Activated naive CD8-positive, alpha-beta T cell treated with anti-CD3 and anti-CD28 coated beads, Interleukin-2, amount 50 U/mL, for 24 hours (primary cell): ENCODE data around the gene KRT32.
"Not testable (repeated sequence)": the region's sequence is repeated elsewhere in the genome, so short reads cannot be mapped to it uniquely, and the experiment has no call there.

ENCODE experiments used
- ATAC-seq: fragments of 150-1000 bp; cut with Tn5 transposase; one replicate; pipeline ENCODE4 v1.10.0; 2021
- DNase-seq: peaks from one replicate; pipeline ENCODE4 v3.0.0; 2021
- H3K27ac Mint-ChIP-seq: one replicate; pipeline ENCODE4 v1.8.0; 2021; ENCODE audit warnings: mild to moderate bottlenecking, mixed read lengths
- H3K27me3 Mint-ChIP-seq: one replicate; pipeline ENCODE4 v1.8.0; 2021; ENCODE audit warnings: mixed read lengths
- H3K36me3 Mint-ChIP-seq: one replicate; pipeline ENCODE4 v1.8.0; 2021; ENCODE audit warnings: low read depth, mixed read lengths
- H3K4me1 Mint-ChIP-seq: one replicate; pipeline ENCODE4 v1.8.0; 2021; ENCODE audit warnings: mixed read lengths
- H3K4me3 Mint-ChIP-seq: one replicate; pipeline ENCODE4 v1.8.0; 2021; ENCODE audit warnings: mild to moderate bottlenecking, moderate library complexity, mixed read lengths
- H3K9me3 Mint-ChIP-seq: one replicate; pipeline ENCODE4 v1.8.0; 2021; ENCODE audit warnings: mixed read lengths

KRT32 gene

DNA sequence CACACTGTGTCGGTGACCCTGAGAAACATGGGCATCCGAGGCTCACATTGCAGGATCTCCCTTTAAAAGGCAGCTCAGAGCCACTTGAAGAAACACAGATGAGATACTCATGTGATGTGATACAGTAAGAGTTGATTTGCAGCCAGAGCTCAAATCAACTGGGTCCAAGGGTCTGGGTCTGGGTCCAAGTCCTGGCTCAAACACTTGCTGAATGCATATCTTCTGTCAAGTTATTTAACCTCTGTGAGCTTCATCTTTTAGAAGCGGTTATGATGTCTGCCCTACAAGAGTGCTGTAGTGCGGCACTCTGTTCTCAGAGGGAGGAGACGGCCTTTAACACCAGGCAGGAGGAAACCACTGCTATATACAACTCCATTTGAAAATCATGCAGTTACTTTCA, 32.8 kb downstream of the KRT32 start:
- H3K27me3 Mint-ChIP-seq, result no peaks in the 10 kb centered on the region
- no peak for DNase-seq
- H3K27ac Mint-ChIP-seq, result no peak overlapping the region

DNA sequence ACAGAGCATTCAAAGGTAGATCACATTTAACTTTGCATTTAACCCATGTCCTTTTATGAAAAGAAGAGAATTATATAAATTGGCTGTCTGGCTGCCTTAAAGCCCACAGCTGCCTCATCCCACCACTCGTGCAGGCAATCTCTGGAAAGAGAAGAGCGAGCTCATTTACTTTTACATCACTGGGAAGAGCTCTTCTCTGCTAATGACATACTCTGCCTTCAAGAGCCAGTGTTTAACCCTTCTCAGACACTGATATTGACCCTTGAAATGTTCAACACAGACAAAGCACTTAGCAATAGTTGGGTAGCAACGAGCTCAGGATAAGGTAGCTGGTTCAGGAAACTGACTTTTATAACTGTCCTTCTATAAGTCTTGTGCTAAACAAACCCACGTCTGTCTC, 33.2 kb downstream of the KRT32 start:
- ATAC-seq, result no peak
- H3K9me3 Mint-ChIP-seq, result no peaks in the 10 kb centered on the region
- H3K4me1 Mint-ChIP-seq, result no peaks in the 10 kb centered on the region
- H3K27ac Mint-ChIP-seq, result no peak overlapping the region
- no peak overlapping the region for H3K4me3 Mint-ChIP-seq
- no peaks in the 10 kb centered on the region for H3K27me3 Mint-ChIP-seq
- no peaks in the 10 kb centered on the region for H3K36me3 Mint-ChIP-seq
- no peak for DNase-seq

More for the DNA sequence above, 32.8 kb downstream of the KRT32 start:
- Mint-ChIP-seq H3K9me3 (no peaks in the 10 kb centered on the region), H3K4me3 (no peak overlapping the region), H3K4me1 (no peaks in the 10 kb centered on the region), H3K36me3 (no peaks in the 10 kb centered on the region)
- no peak for ATAC-seq

GRCh38 chr17:41433586-41433985, 33.6 kb downstream of the KRT32 start:
- H3K27ac Mint-ChIP-seq, result no peak overlapping the region
- no peak overlapping the region for H3K4me3 Mint-ChIP-seq
- no peak for DNase-seq
- ATAC-seq, result no peak
- no peaks in the 10 kb centered on the region for H3K9me3 Mint-ChIP-seq
- H3K36me3 Mint-ChIP-seq, result no peaks in the 10 kb centered on the region
- no peaks in the 10 kb centered on the region for H3K4me1 Mint-ChIP-seq
- H3K27me3 Mint-ChIP-seq, result no peaks in the 10 kb centered on the region

DNA sequence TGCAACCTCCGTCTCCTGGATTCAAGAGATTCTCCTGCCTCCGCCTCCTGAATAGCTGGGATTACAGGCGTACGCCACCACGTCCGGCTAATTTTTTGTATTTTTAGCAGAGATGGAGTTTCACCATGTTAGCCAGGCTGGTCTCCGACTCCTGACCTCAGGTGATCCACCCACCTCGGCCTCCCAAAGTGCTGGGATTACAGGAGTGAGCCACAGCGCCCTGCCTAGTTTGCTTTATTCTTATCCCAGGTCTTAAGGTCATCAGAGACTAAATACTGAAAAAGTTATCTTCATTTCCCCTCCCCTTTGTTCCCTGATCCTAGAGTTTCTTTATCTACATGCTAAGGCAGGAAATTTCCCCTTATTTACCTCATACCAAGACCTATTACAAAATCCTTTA, 36.8 kb downstream of the KRT32 start:
- not testable (repeated sequence) for ATAC-seq, H3K4me1 Mint-ChIP-seq, H3K9me3 Mint-ChIP-seq, H3K36me3 Mint-ChIP-seq, H3K27me3 Mint-ChIP-seq, DNase-seq, H3K4me3 Mint-ChIP-seq, H3K27ac Mint-ChIP-seq

DNA sequence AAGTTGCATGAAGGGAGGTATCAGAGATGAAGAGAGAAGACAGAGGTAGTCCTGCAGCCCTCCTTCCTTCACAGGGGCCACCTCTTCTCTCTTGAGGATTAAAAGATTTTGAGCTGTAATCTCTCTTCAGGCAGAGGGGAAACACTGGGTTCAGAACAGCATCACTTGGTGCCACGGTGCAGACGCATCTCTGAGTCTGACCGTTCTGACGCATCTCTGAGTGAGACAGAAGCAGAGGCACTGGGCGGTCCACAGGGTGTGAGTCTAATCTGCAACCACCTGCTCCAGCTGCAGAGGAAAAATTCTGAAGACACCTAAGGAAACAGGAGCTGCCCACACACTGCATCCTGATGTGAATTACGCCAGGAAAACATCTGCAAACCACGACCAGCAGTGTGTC, 37.5 kb downstream of the KRT32 start:
- H3K4me1 Mint-ChIP-seq, result no peaks in the 10 kb centered on the region
- no peaks in the 10 kb centered on the region for H3K27me3 Mint-ChIP-seq
- no peak overlapping the region for H3K4me3 Mint-ChIP-seq
- no peak for ATAC-seq
- no peaks in the 10 kb centered on the region for H3K36me3 Mint-ChIP-seq
- H3K27ac Mint-ChIP-seq, result no peak overlapping the region
- H3K9me3 Mint-ChIP-seq, result no peaks in the 10 kb centered on the region
- no peak for DNase-seq

DNA sequence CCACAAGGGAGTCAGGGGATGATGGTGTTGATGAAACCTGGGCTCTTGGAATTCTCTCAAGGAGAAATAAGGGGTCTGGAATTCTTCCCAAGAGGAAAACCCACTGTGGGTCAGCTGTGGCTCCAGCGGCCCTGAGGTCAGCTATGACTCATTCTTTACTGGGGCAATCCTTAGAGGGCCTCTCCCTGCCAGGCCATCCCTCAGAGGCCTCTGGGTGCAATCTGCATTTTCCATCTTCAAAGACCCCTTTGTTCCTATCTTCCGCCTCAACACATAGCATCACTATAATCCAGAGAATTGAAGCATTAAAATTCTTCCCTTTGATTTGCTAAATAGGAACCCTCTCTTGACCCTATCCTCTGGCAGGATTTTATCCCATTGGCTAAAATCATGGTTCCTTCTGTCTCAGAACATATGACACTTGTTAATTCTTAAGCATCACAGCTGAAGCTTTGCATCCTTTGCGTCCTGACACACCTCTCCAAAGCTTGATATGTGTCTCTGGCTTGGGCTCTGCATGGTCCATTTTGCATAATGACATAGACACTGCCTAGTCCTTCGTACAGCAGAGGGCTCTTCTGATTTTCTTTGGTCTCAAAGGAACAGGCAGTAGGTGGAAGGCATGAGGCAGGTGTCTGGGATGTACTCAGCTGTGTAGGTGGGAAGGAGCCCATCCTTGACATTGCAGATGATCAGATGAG, 38.4 kb downstream of the KRT32 start:
- H3K27me3 Mint-ChIP-seq, result no peaks in the 10 kb centered on the region
- no peak for ATAC-seq
- H3K9me3 Mint-ChIP-seq, result no peaks in the 10 kb centered on the region
- no peaks in the 10 kb centered on the region for H3K36me3 Mint-ChIP-seq
- no peak overlapping the region for H3K27ac Mint-ChIP-seq
- no peaks in the 10 kb centered on the region for H3K4me1 Mint-ChIP-seq
- DNase-seq, result no peak
- no peak overlapping the region for H3K4me3 Mint-ChIP-seq

GRCh38 chr17:41424111-41424635, 43.0 kb downstream of the KRT32 start, which contains the start of gene KRT37:
TSS of gene KRT37 (minus strand) at chr17:41424585. CDS start at chr17:41424523, 62 bp downstream.
- Mint-ChIP-seq H3K4me1 (no peaks in the 10 kb centered on the region), H3K27ac (no peak within 1 kb of the TSS), H3K4me3 (no peak within 1 kb of the TSS), H3K36me3 (no peaks in the 10 kb centered on the region), H3K27me3 (no peaks in the 10 kb centered on the region), H3K9me3 (no peaks in the 10 kb centered on the region)
- DNase-seq (no peak), ATAC-seq (no peak)

- DNase-seq, H3K9me3 Mint-ChIP-seq, H3K27me3 Mint-ChIP-seq, H3K4me3 Mint-ChIP-seq, H3K36me3 Mint-ChIP-seq, ATAC-seq, H3K4me1 Mint-ChIP-seq, H3K27ac Mint-ChIP-seq: not testable (repeated sequence)
Observed at GRCh38 chr17:41422586-41422985, 44.6 kb downstream of the KRT32 start.

DNA sequence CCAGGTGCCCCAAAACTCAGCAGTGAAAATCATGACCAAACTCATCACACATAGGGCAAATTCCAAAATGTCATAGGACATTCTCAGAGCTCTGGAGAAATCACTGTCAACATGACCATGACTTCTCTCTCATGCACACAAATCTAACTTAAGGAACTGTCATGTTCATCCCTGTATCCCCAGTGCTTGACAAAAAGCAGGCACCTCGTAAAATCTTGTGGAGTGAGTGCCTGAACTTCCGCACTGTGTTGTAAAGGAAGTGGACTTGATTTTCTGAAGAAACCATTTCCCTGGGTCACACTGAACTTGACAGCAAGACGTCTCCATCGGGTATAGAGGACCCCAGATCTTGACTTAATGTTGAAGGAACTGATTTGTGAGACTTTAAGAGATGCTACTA, 45.6 kb downstream of the KRT32 start:
- Mint-ChIP-seq H3K27me3 (no peaks in the 10 kb centered on the region), H3K27ac (no peak overlapping the region), H3K36me3 (no peaks in the 10 kb centered on the region), H3K4me1 (no peaks in the 10 kb centered on the region), H3K4me3 (no peak overlapping the region), H3K9me3 (no peaks in the 10 kb centered on the region)
- DNase-seq, result no peak
- no peak for ATAC-seq

DNA sequence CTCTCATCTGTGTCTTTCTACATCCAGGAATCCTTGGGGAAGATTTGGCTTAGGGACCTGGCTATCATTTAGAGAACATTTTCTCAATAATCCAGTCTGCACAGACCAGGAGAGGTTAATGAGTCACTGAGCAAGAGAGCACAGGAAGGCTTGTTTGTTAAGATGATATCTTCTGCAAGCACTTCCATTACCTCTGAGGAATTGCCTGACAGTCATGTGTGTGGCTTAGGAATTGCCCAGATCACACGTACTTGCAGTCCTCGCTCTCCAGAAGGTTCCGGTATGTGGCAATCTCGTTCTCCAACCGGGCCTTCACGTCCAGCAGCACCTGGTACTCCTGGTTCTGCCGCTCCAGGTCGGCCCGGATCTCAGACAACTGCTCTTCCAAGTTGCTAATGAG, 46.1 kb downstream of the KRT32 start:
- Mint-ChIP-seq H3K27ac (no peak overlapping the region), H3K4me3 (no peak overlapping the region), H3K27me3 (no peaks in the 10 kb centered on the region)

DNA sequence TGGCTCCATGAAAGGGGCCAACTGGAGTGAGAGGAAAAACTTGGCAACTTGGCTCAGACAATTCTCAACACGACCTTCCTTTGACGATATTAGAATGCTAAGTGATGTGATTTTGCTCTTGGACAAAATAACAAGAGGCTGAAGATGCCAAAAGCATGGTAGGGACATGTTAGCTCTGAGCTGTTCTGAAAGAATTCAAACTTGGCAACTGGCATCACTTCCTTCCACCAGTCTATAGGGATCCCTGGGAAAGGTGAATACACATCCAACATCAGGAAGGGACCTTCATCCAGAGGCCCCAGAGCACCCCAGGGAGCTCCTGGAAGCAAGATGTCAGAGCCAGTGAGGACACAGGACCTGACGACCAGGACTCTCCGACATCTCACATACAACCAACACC, 47.1 kb downstream of the KRT32 start:
- no peaks in the 10 kb centered on the region for H3K27me3 Mint-ChIP-seq
- H3K36me3 Mint-ChIP-seq, result no peaks in the 10 kb centered on the region
- H3K4me3 Mint-ChIP-seq, result no peak overlapping the region
- H3K27ac Mint-ChIP-seq, result no peak overlapping the region
- H3K4me1 Mint-ChIP-seq, result no peaks in the 10 kb centered on the region
- ATAC-seq (no peak), DNase-seq (no peak)
- no peaks in the 10 kb centered on the region for H3K9me3 Mint-ChIP-seq

More for the DNA sequence above, 46.1 kb downstream of the KRT32 start:
- DNase-seq, result no peak
- Mint-ChIP-seq H3K9me3 (no peaks in the 10 kb centered on the region), H3K4me1 (no peaks in the 10 kb centered on the region), H3K36me3 (no peaks in the 10 kb centered on the region)
- no peak for ATAC-seq

DNA sequence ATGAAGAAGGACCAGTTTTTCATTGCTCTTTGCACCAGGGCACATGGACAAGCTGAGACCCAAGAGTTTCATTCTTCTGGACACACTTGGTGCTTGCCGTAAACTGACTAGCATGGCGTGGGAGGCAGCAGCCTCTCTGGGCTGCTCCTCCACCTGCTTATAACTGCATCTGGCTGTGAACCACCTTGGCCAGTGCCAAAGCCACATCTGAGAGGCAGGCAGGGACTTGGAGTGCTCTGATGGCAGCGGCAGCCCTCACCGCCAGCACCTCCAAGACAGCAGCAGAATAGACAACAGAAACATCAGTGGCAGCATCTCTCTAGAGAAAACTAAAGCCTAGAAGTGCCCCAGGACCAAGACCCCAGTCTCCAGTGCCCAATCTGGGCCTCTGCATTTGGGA, 47.5 kb downstream of the KRT32 start:
- Mint-ChIP-seq H3K27me3 (no peaks in the 10 kb centered on the region), H3K27ac (no peak overlapping the region), H3K9me3 (no peaks in the 10 kb centered on the region), H3K4me1 (no peaks in the 10 kb centered on the region), H3K36me3 (no peaks in the 10 kb centered on the region), H3K4me3 (no peak overlapping the region)
- DNase-seq, result no peak
- no peak for ATAC-seq

DNA sequence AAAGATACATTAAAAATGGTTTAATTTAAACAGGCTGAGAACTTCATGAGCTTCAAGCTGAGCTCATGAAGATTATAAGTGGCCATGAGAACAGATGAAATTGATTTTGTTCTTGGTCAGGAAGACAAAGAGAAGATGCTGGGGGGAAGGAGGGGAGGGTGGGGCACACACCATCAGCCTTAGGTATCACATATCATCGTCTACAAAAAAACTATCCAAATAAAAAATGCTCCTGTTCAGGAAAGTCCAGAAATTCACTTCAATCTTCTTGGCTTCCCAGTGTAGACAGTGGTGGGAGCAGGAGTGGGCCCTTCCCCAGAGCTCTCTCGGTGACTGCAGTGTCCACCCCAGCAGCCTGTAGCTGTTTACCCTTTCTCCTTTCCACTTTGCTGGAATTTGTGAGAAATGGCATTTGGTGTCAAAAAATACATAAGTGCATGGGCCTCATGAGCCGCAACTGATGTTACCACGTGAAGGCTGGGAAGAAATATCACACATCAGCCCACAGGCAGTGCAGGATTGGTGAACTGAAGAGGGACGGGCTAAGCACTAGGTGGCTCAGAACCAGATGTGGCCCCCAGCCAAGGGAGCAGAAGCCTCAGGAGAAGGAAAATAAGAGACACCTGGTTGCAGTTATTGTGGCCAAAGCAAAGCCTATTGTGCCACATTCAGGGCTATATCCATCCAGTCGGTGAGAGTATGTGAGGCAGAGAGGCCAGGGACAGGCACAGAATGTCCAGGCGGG, 48.9 kb downstream of the KRT32 start:
- Mint-ChIP-seq H3K4me3 (no peak overlapping the region), H3K27ac (no peak overlapping the region), H3K27me3 (no peaks in the 10 kb centered on the region), H3K36me3 (no peaks in the 10 kb centered on the region), H3K9me3 (no peaks in the 10 kb centered on the region), H3K4me1 (no peaks in the 10 kb centered on the region)
- no peak for DNase-seq
- no peak for ATAC-seq

GRCh38 chr17:41417576-41418015, 49.6 kb downstream of the KRT32 start:
- ATAC-seq (peak; percentile 49), DNase-seq (no peak)
- H3K27ac Mint-ChIP-seq, result no peak overlapping the region
- no peaks in the 10 kb centered on the region for H3K36me3 Mint-ChIP-seq
- no peaks in the 10 kb centered on the region for H3K9me3 Mint-ChIP-seq
- no peaks in the 10 kb centered on the region for H3K27me3 Mint-ChIP-seq
- H3K4me3 Mint-ChIP-seq, result no peak overlapping the region
- no peaks in the 10 kb centered on the region for H3K4me1 Mint-ChIP-seq

GRCh38 chr17:41417127-41417526, 50.1 kb downstream of the KRT32 start:
- no peak for ATAC-seq
- no peak for DNase-seq
- Mint-ChIP-seq H3K4me1 (no peaks in the 10 kb centered on the region), H3K36me3 (no peaks in the 10 kb centered on the region), H3K27me3 (no peaks in the 10 kb centered on the region), H3K9me3 (no peaks in the 10 kb centered on the region), H3K27ac (no peak overlapping the region), H3K4me3 (no peak overlapping the region)
